ENCODE results near the gene SIGLEC8. TPM values are rescaled to one million over a fixed set of nuclear protein-coding genes. Genes with fewer than 3 reads are reported as not detected.

Gene SIGLEC8
- total RNA-seq, 1 donor from 2014 or later, result not detected

- Histone ChIP-seq H3F3A (ENCODE audit: low read depth) (no peaks in the 10 kb centered on the region), H3K9ac (no peak overlapping the region), H3K4me3 (no peak overlapping the region), H3K4me1 (no peaks in the 10 kb centered on the region), H3K27ac (no peak overlapping the region), H3K36me3 (no peaks in the 10 kb centered on the region), H3K27me3 (no peaks in the 10 kb centered on the region), H3K79me2 (ENCODE audit: low read depth) (no peaks in the 10 kb centered on the region), H3K9me3 (ENCODE audit: low read depth) (no peaks in the 10 kb centered on the region), H2AFZ (replicated peaks) (no peak overlapping the region), H4K20me1 (ENCODE audit: low read depth) (no peaks in the 10 kb centered on the region), H3K4me2 (no peak overlapping the region)
- H3K4me3 Mint-ChIP-seq, result no peak overlapping the region
- no peak for DNase-seq (ENCODE audit: low spot score)
- H3K4me1 Mint-ChIP-seq, result no peaks in the 10 kb centered on the region
- no peak overlapping the region for H3K27ac Mint-ChIP-seq
- H3K9me3 Mint-ChIP-seq, result no peaks in the 10 kb centered on the region
- no peaks in the 10 kb centered on the region for H3K36me3 Mint-ChIP-seq
- peaks cover 3% of the 10 kb centered on the region for H3K27me3 Mint-ChIP-seq (ENCODE audit: insufficient read depth, low read depth)
- TF ChIP-seq, protein P1, sequence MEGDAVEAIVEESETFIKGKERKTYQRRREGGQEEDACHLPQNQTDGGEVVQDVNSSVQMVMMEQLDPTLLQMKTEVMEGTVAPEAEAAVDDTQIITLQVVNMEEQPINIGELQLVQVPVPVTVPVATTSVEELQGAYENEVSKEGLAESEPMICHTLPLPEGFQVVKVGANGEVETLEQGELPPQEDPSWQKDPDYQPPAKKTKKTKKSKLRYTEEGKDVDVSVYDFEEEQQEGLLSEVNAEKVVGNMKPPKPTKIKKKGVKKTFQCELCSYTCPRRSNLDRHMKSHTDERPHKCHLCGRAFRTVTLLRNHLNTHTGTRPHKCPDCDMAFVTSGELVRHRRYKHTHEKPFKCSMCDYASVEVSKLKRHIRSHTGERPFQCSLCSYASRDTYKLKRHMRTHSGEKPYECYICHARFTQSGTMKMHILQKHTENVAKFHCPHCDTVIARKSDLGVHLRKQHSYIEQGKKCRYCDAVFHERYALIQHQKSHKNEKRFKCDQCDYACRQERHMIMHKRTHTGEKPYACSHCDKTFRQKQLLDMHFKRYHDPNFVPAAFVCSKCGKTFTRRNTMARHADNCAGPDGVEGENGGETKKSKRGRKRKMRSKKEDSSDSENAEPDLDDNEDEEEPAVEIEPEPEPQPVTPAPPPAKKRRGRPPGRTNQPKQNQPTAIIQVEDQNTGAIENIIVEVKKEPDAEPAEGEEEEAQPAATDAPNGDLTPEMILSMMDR (IDR thresholded peaks at IDR 0.05), result no peak
- TF ChIP-seq EZH2 (IDR thresholded peaks at IDR 0.05) (no peak), EZH2phosphoT487 (IDR thresholded peaks at IDR 0.05) (no peak)
Measured at GRCh38 chr19:51505904-51506303, 47.6 kb upstream of the SIGLEC8 start.

DNA sequence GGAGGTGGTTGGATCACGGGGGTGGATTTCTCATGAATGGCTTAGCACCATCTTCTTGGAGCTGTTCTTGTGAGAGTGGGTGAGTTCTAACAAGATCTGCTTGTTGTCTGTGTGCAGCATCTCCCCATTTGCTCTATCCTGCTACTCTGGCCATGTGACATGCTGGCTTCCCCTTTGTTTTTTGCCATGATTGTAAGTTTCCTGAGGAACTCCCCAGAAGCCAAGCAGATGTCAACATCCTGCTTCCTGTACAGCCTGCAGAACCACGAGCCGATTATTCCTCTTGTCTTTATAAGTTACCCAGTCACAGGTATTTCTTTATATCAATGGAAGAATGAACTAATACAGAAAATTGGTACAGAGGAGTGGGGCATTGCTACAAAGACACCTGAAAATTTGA, 45.6 kb upstream of the SIGLEC8 start:
- Histone ChIP-seq H3K79me2 (ENCODE audit: low read depth) (no peaks in the 10 kb centered on the region), H3K36me3 (no peaks in the 10 kb centered on the region), H4K20me1 (ENCODE audit: low read depth) (no peaks in the 10 kb centered on the region), H3K27ac (no peak overlapping the region), H3K9me3 (ENCODE audit: low read depth) (no peaks in the 10 kb centered on the region), H3K27me3 (no peaks in the 10 kb centered on the region), H3K4me3 (no peak overlapping the region), H3K4me1 (no peaks in the 10 kb centered on the region), H3F3A (ENCODE audit: low read depth) (no peaks in the 10 kb centered on the region), H3K9ac (no peak overlapping the region), H3K4me2 (no peak overlapping the region), H2AFZ (replicated peaks) (no peak overlapping the region)
- Mint-ChIP-seq H3K36me3 (no peaks in the 10 kb centered on the region), H3K27ac (no peak overlapping the region), H3K9me3 (no peaks in the 10 kb centered on the region), H3K4me1 (no peaks in the 10 kb centered on the region), H3K27me3 (ENCODE audit: insufficient read depth, low read depth) (peaks cover 2% of the 10 kb centered on the region), H3K4me3 (no peak overlapping the region)
- DNase-seq (ENCODE audit: low spot score), result no peak
- no peak for TF ChIP-seq EZH2phosphoT487 (IDR thresholded peaks at IDR 0.05)
- TF ChIP-seq, protein P1 (IDR thresholded peaks at IDR 0.05), result no peak
- TF ChIP-seq EZH2 (IDR thresholded peaks at IDR 0.05), result no peak

DNA sequence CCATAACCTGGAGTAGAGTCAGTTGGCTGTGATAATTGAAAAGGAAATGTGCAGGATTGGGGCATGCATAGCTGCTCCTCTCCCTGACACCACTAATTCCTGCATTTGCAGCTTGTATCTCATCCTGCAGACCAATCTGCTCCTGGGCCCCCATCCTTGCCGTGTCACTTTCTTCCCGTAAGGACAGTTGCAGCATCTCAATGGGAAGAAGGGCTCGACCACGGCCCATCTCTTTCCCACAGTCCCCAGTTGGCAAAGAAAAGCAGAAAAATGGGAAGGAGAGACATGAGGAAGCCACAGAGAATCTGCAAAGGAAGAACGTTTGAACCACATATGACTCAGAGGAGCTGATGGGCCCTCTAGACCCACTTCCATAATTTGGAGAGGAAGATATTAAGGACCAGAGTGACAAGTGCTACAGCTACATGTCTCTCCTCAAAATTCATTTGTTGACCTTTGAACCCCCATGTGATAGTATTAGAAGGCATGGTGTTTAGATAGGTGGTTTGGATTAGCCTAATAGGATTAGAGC, 45.1 kb upstream of the SIGLEC8 start:
- Mint-ChIP-seq H3K27me3 (ENCODE audit: insufficient read depth, low read depth) (peaks cover 2% of the 10 kb centered on the region), H3K36me3 (no peaks in the 10 kb centered on the region), H3K9me3 (no peaks in the 10 kb centered on the region), H3K4me1 (no peaks in the 10 kb centered on the region), H3K4me3 (no peak overlapping the region), H3K27ac (no peak overlapping the region)
- Histone ChIP-seq H3K4me3 (no peak overlapping the region), H3K9ac (no peak overlapping the region), H3K79me2 (ENCODE audit: low read depth) (no peaks in the 10 kb centered on the region), H2AFZ (replicated peaks) (no peak overlapping the region), H3F3A (ENCODE audit: low read depth) (no peaks in the 10 kb centered on the region), H3K27me3 (no peaks in the 10 kb centered on the region), H3K27ac (no peak overlapping the region), H3K4me2 (no peak overlapping the region), H3K9me3 (ENCODE audit: low read depth) (no peaks in the 10 kb centered on the region), H4K20me1 (ENCODE audit: low read depth) (no peaks in the 10 kb centered on the region), H3K4me1 (no peaks in the 10 kb centered on the region), H3K36me3 (no peaks in the 10 kb centered on the region)
- TF ChIP-seq EZH2 (IDR thresholded peaks at IDR 0.05), result no peak
- TF ChIP-seq, protein P1 (IDR thresholded peaks at IDR 0.05), result no peak
- TF ChIP-seq EZH2phosphoT487 (IDR thresholded peaks at IDR 0.05), result no peak
- no peak for DNase-seq (ENCODE audit: low spot score)
